Suprapubic skin (tissue), 4 donors: Measurements from ENCODE around the gene ERCC3. TPM values are rescaled to one million over a fixed set of nuclear protein-coding genes. Genes with fewer than 3 reads are reported as not detected.
A peak's percentile ranks its signal among the peaks of the same experiment; 100 is the strongest.

Source experiments
- DNase-seq, 2 donors: peaks; one replicate each; pipeline ENCODE4 v3.0.0-alpha.2; 2019; ENCODE audit warnings: low spot score in 2 of 2
- H3K27ac ChIP-seq: fragments of 200-600 bp; sonication (generic); one replicate; pipeline ENCODE4 v1.5.1; 2019
- H3K27me3 ChIP-seq: fragments of 200-600 bp; sonication (generic); one replicate; pipeline ENCODE4 v1.5.1; 2019
- H3K36me3 ChIP-seq: fragments of 200-600 bp; sonication (generic); one replicate; pipeline ENCODE4 v1.5.1; 2019
- H3K4me1 ChIP-seq: fragments of 200-600 bp; sonication (generic); one replicate; pipeline ENCODE4 v1.5.1; 2019
- H3K4me3 ChIP-seq: fragments of 200-600 bp; sonication (generic); one replicate; pipeline ENCODE4 v1.5.1; 2019; ENCODE audit warnings: mild to moderate bottlenecking
- H3K9me3 ChIP-seq: fragments of 200-600 bp; sonication (generic); one replicate; pipeline ENCODE4 v1.5.1; 2019
- EP300 ChIP-seq: sonication (generic); formaldehyde crosslinking; IDR thresholded peaks from one replicate; pipeline ENCODE4 v1.6.1; 2017; ENCODE audit warnings: antibody characterized with exemption
- POLR2A ChIP-seq, 2 donors: fragments of 450-650 bp; IDR thresholded peaks; one replicate each; pipeline ENCODE4 v1.6.1; 2017; ENCODE audit warnings: antibody characterized with exemption in 2 of 2, mild to moderate bottlenecking in 2 of 2, moderate library complexity in 2 of 2
- POLR2AphosphoS5 ChIP-seq, 3 donors: sonication (generic); formaldehyde crosslinking; IDR thresholded peaks; one replicate each; pipeline ENCODE4 v1.6.1; 2017; ENCODE audit warnings: antibody characterized with exemption in 3 of 3
- WGBS: methylation state at CpG from one replicate; pipeline ENCODE4 v1.1.5; 2018; 5-methylcytosine and 5-hydroxymethylcytosine counted together
- total RNA-seq, 4 donors: library from RNA; depleted of rRNA; stranded (reverse); fragments of >200 nt; gene quantifications; one replicate each; pipeline ENCODE4 v1.1.0, GENCODE V29; 2016
- TF ChIP-seq, protein P1 (sequence below), 2 donors: fragments of 200-600 bp in 1 of 2; fragments of 450-650 bp in 1 of 2; sonication (generic) in 1 of 2; IDR thresholded peaks; one replicate each; pipeline ENCODE4 v1.5.1; 2016 to 2019; ENCODE audit warnings: antibody characterized with exemption in 2 of 2, mild to moderate bottlenecking in 1 of 2, moderate library complexity in 1 of 2

Gene ERCC3
- total RNA-seq, 4 donors from 2014 or later = 35.5 to 103 (median 39.1) TPM

GRCh38 chr2:127305990-127306585 lies 12.1 kb upstream of the ERCC3 start:
- Histone ChIP-seq H3K4me1 (no peaks in the 10 kb centered on the region), H3K27me3 (no peaks in the 10 kb centered on the region), H3K36me3 (peaks cover 33% of the 10 kb centered on the region), H3K4me3 (no peak overlapping the region), H3K27ac (no peak overlapping the region), H3K9me3 (no peaks in the 10 kb centered on the region)
- TF ChIP-seq, protein P1, sequence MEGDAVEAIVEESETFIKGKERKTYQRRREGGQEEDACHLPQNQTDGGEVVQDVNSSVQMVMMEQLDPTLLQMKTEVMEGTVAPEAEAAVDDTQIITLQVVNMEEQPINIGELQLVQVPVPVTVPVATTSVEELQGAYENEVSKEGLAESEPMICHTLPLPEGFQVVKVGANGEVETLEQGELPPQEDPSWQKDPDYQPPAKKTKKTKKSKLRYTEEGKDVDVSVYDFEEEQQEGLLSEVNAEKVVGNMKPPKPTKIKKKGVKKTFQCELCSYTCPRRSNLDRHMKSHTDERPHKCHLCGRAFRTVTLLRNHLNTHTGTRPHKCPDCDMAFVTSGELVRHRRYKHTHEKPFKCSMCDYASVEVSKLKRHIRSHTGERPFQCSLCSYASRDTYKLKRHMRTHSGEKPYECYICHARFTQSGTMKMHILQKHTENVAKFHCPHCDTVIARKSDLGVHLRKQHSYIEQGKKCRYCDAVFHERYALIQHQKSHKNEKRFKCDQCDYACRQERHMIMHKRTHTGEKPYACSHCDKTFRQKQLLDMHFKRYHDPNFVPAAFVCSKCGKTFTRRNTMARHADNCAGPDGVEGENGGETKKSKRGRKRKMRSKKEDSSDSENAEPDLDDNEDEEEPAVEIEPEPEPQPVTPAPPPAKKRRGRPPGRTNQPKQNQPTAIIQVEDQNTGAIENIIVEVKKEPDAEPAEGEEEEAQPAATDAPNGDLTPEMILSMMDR (IDR thresholded peaks at IDR 0.05) = no peak
- TF ChIP-seq POLR2A (IDR thresholded peaks at IDR 0.05) = no peak
- no peak for TF ChIP-seq EP300
- TF ChIP-seq POLR2AphosphoS5 (IDR thresholded peaks at IDR 0.05) = no peak
- DNase-seq = no peak
- WGBS = 84% methylated on average over 4 of the region's 4 CpGs

DNA sequence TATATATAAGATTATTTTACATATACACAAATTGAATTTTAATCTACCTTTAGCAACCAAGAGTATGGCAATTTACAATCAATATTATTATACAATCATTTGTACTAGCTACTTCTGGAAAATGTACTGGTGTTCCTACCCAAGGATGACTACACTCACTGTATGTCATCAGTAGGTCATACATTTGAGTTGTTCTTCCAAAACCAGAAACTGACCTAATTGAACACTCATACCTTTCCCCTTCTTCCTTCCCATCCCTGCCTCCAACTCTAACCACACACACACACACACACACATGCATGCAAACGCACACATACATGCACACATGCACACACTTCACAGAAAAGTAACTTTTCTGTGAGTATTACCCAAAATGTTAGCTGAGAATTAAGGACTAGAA lies 8.2 kb upstream of the ERCC3 start:
- WGBS = 100% methylated on average over 1 of the region's 1 CpG
- Histone ChIP-seq H3K4me3 (no peak overlapping the region), H3K36me3 (peaks cover 5% of the 10 kb centered on the region), H3K27ac (no peak overlapping the region), H3K9me3 (no peaks in the 10 kb centered on the region), H3K4me1 (no peaks in the 10 kb centered on the region), H3K27me3 (no peaks in the 10 kb centered on the region)
- TF ChIP-seq, protein P1 (IDR thresholded peaks at IDR 0.05) = no peak
- TF ChIP-seq POLR2A (IDR thresholded peaks at IDR 0.05) (no peak), EP300 (no peak), POLR2AphosphoS5 (IDR thresholded peaks at IDR 0.05) (no peak)
- no peak for DNase-seq

DNA sequence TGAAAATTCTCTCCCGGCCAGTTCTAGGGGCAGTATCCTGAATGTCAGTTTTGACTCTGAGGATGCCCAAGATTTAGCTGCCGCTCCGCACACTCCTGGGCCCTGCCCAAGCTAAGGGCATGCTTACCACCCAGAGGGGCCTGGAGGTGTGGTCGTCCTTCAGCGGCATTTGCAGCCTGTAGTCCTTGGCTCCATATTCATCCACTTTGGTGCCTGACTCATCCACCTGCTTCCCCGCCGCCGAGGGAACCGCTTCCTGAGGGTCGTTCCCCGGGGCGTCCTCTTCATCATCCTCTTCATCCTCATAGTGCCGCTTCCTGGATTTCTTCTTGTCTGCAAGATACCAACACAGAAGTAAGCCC lies 577 bp downstream of the ERCC3 start:
- no peaks in the 10 kb centered on the region for H3K27me3 ChIP-seq
- peak overlapping the region; percentile 98 for H3K4me3 ChIP-seq
- H3K9me3 ChIP-seq = no peaks in the 10 kb centered on the region
- WGBS = 22% methylated on average over 6 of the region's 13 CpGs
- peak overlapping the region; percentile 75 for H3K27ac ChIP-seq
- peaks cover 42% of the 10 kb centered on the region for H3K36me3 ChIP-seq
- H3K4me1 ChIP-seq = peaks cover 13% of the 10 kb centered on the region
- no peak for TF ChIP-seq POLR2A (IDR thresholded peaks at IDR 0.05)
- TF ChIP-seq, protein P1 (IDR thresholded peaks at IDR 0.05) = no peak
- no peak for TF ChIP-seq POLR2AphosphoS5 (IDR thresholded peaks at IDR 0.05)
- TF ChIP-seq EP300 = no peak
- DNase-seq = no peak

- Histone ChIP-seq H3K9me3 (no peaks in the 10 kb centered on the region), H3K4me1 (peaks cover 4% of the 10 kb centered on the region), H3K27ac (no peak overlapping the region), H3K36me3 (peaks cover 93% of the 10 kb centered on the region), H3K27me3 (no peaks in the 10 kb centered on the region), H3K4me3 (no peak overlapping the region)
- WGBS = 92% methylated on average over 3 of the region's 3 CpGs
- TF ChIP-seq POLR2A (IDR thresholded peaks at IDR 0.05) (no peak), EP300 (no peak), POLR2AphosphoS5 (IDR thresholded peaks at IDR 0.05) (no peak)
- TF ChIP-seq, protein P1 (IDR thresholded peaks at IDR 0.05) = no peak
- DNase-seq = no peak
Observed at GRCh38 chr2:127288274-127288673, 5.7 kb downstream of the ERCC3 start.

DNA sequence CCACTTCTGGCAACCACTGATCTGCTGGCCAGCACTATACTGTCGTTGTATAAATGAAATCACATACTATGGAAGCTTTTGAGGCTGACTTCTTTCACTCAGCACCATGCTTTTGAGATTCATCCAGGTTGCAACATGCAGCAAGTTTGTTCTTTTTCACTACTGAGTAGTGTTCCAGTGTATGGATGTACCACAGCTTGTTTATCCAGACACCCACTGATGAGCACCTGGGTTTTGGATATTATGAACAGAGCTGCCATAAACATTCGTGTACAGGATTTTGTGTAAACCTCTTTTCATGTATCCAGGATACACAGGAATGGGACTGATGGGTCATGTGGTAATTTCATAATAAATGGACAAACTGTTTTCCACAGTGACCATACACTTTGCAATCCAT lies 10.7 kb downstream of the ERCC3 start:
- Histone ChIP-seq H3K27ac (no peak overlapping the region), H3K4me1 (peaks cover 8% of the 10 kb centered on the region), H3K4me3 (no peak overlapping the region), H3K9me3 (no peaks in the 10 kb centered on the region), H3K27me3 (no peaks in the 10 kb centered on the region), H3K36me3 (peaks cover 88% of the 10 kb centered on the region)
- 100% methylated on average over 2 of the region's 2 CpGs for WGBS
- no peak for TF ChIP-seq POLR2A (IDR thresholded peaks at IDR 0.05)
- TF ChIP-seq EP300 = no peak
- no peak for TF ChIP-seq POLR2AphosphoS5 (IDR thresholded peaks at IDR 0.05)
- TF ChIP-seq, protein P1 (IDR thresholded peaks at IDR 0.05) = no peak
- DNase-seq = no peak
